ENCODE results near the gene KICS2. TPM values are rescaled to one million over a fixed set of nuclear protein-coding genes. Genes with fewer than 3 reads are reported as not detected.

The KICS2 gene
- total RNA-seq, 1 donor from 2014 or later: 3.8 TPM

DNA sequence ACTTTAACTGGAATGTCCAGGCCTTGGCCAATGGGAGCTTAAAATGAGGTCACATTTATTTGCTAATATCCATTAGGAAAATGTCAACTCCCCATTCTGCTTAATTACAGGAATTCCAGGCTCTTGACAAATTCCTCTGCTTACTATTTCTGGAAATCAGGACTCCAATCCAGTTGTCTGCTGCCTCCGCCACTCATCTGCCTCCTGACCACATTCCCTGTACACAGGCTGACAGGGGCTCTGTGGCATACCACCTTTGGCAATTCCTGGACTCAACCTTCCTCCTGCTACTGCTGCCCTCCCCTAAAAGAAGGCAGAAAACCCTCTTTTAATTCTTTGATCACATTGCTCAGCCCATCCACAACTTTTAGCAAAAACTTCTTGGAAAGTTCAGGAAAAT lies 37.9 kb downstream of the KICS2 start:
- peaks cover 51% of the 10 kb centered on the region for H3K4me1 Mint-ChIP-seq (ENCODE audit: low read depth, unreplicated experiment)
- no peak for TF ChIP-seq EZH2 (IDR thresholded peaks at IDR 0.05; ENCODE audit: insufficient read depth, low read length)
- TF ChIP-seq, protein P1, sequence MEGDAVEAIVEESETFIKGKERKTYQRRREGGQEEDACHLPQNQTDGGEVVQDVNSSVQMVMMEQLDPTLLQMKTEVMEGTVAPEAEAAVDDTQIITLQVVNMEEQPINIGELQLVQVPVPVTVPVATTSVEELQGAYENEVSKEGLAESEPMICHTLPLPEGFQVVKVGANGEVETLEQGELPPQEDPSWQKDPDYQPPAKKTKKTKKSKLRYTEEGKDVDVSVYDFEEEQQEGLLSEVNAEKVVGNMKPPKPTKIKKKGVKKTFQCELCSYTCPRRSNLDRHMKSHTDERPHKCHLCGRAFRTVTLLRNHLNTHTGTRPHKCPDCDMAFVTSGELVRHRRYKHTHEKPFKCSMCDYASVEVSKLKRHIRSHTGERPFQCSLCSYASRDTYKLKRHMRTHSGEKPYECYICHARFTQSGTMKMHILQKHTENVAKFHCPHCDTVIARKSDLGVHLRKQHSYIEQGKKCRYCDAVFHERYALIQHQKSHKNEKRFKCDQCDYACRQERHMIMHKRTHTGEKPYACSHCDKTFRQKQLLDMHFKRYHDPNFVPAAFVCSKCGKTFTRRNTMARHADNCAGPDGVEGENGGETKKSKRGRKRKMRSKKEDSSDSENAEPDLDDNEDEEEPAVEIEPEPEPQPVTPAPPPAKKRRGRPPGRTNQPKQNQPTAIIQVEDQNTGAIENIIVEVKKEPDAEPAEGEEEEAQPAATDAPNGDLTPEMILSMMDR (IDR thresholded peaks at IDR 0.05; ENCODE audit: insufficient read depth, low read depth, low read length): no peak
- peak overlapping the region; percentile 61 for H3K4me3 Mint-ChIP-seq (ENCODE audit: unreplicated experiment)
- Histone ChIP-seq H4K20me1 (ENCODE audit: insufficient read depth, low read length) (no peaks in the 10 kb centered on the region), H3K4me3 (ENCODE audit: insufficient read depth, low read depth, low read length) (no peak overlapping the region), H3K4me1 (ENCODE audit: insufficient read depth, low read length) (peaks cover 37% of the 10 kb centered on the region), H3K9me3 (ENCODE audit: insufficient read depth, low read depth, low read length) (no peaks in the 10 kb centered on the region), H3K79me2 (ENCODE audit: insufficient read depth, low read length) (no peaks in the 10 kb centered on the region), H3K27ac (ENCODE audit: low read depth, low read length) (no peak overlapping the region), H3K4me2 (ENCODE audit: low read length) (no peak overlapping the region), H2AFZ (ENCODE audit: low read depth, low read length) (no peak overlapping the region), H3K36me3 (ENCODE audit: insufficient read depth, low read length) (no peaks in the 10 kb centered on the region), H3K9ac (ENCODE audit: low read length) (no peak overlapping the region), H3K27me3 (ENCODE audit: insufficient read depth, low read length) (no peaks in the 10 kb centered on the region)
- FAIRE-seq (no peak), DNase-seq (ENCODE audit: low read depth) (no peak)
- H3K36me3 Mint-ChIP-seq (ENCODE audit: low read depth, unreplicated experiment): no peaks in the 10 kb centered on the region
- no peaks in the 10 kb centered on the region for H3K9me3 Mint-ChIP-seq (ENCODE audit: unreplicated experiment)
- no peaks in the 10 kb centered on the region for H3K27me3 Mint-ChIP-seq (ENCODE audit: low read depth, unreplicated experiment)
- peak overlapping the region; percentile 91 for H3K27ac Mint-ChIP-seq (ENCODE audit: unreplicated experiment)

DNA sequence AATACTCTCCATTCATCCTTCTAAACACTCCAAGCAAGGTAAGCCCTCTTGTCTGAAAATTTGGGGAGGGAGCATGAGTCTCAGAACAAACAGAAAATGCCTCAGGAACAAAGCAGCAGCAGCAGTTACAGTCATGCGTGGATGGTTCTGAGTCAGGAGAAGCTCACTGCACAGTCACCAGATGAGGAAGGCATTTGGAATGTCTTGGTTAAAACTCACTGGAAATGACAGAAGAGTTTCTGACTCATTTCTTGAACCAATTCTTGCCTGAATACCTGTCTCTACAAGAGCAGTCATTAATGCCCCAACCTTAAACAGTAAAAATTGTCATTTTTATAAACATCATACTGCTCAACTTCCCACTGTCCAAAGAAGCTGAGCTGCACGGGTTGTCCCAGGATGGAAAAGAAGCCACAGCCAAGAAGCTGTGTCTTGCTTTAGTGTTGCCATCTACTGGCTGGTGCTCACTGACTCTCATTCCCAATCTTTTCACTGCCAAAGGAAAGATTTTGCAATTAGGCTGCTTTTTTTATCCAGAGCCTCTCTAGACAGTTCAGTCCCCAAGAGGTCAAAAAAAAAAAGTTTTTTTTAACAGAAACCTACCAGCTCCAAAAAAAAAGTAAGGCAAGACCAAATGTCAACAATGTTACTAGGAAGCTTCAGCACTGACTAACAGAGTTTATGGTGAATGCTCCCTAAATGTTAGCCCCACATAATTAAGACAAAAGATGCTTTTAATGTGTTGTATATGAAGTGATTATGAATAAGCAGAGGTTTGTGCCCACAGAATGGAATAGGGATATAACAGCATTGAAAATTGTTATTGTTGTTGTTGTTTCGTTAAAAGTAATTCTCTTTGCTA lies 40.4 kb downstream of the KICS2 start:
- H3K27ac Mint-ChIP-seq (ENCODE audit: unreplicated experiment): peak overlapping the region; percentile 91
- no peak overlapping the region for H3K4me3 Mint-ChIP-seq (ENCODE audit: unreplicated experiment)
- peaks cover 42% of the 10 kb centered on the region for H3K4me1 ChIP-seq (ENCODE audit: insufficient read depth, low read length)
- no peaks in the 10 kb centered on the region for H3K9me3 ChIP-seq (ENCODE audit: insufficient read depth, low read depth, low read length)
- no peaks in the 10 kb centered on the region for H3K79me2 ChIP-seq (ENCODE audit: insufficient read depth, low read length)
- peak; percentile 99 for DNase-seq (ENCODE audit: low read depth)
- no peaks in the 10 kb centered on the region for H3K36me3 Mint-ChIP-seq (ENCODE audit: low read depth, unreplicated experiment)
- no peaks in the 10 kb centered on the region for H4K20me1 ChIP-seq (ENCODE audit: insufficient read depth, low read length)
- no peaks in the 10 kb centered on the region for H3K27me3 ChIP-seq (ENCODE audit: insufficient read depth, low read length)
- H3K27me3 Mint-ChIP-seq (ENCODE audit: low read depth, unreplicated experiment): no peaks in the 10 kb centered on the region
- peak overlapping the region; percentile 18 for H2AFZ ChIP-seq (ENCODE audit: low read depth, low read length)
- H3K4me3 ChIP-seq (ENCODE audit: insufficient read depth, low read depth, low read length): no peak overlapping the region
- H3K4me2 ChIP-seq (ENCODE audit: low read length): peak overlapping the region; percentile 56
- H3K36me3 ChIP-seq (ENCODE audit: insufficient read depth, low read length): no peaks in the 10 kb centered on the region
- no peak for TF ChIP-seq EZH2 (IDR thresholded peaks at IDR 0.05; ENCODE audit: insufficient read depth, low read length)
- TF ChIP-seq, protein P1 (IDR thresholded peaks at IDR 0.05; ENCODE audit: insufficient read depth, low read depth, low read length): peak; percentile 50
- H3K4me1 Mint-ChIP-seq (ENCODE audit: low read depth, unreplicated experiment): peaks cover 56% of the 10 kb centered on the region
- H3K9ac ChIP-seq (ENCODE audit: low read length): peak overlapping the region; percentile 64
- H3K27ac ChIP-seq (ENCODE audit: low read depth, low read length): peak overlapping the region; percentile 95
- no peaks in the 10 kb centered on the region for H3K9me3 Mint-ChIP-seq (ENCODE audit: unreplicated experiment)
- peak; percentile 100 for FAIRE-seq

DNA sequence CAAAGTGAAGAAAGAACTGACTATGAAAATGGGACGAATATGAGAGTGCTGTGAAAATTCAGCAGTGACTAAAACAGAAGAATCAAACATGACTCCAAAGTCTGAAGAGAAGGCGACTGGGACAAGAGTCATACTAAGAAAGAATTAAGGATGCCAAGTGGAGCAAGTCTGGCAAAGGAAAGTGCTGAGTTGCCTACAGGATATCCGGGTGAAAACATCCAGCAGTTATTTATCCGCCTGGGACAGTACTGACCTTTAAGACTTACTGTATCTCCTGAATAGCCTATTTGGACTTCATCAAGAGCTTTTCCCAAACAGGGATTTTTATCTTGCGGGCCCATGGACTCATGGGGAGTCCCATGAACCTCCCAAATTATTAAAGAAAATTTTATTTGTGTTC lies 41.1 kb downstream of the KICS2 start:
- DNase-seq (ENCODE audit: low read depth): peak; percentile 72
- H3K9ac ChIP-seq (ENCODE audit: low read length): peak overlapping the region; percentile 64
- peak overlapping the region; percentile 56 for H3K4me2 ChIP-seq (ENCODE audit: low read length)

More for the DNA sequence above, 41.1 kb downstream of the KICS2 start:
- peaks cover 57% of the 10 kb centered on the region for H3K4me1 Mint-ChIP-seq (ENCODE audit: low read depth, unreplicated experiment)
- no peaks in the 10 kb centered on the region for H3K36me3 Mint-ChIP-seq (ENCODE audit: low read depth, unreplicated experiment)
- Histone ChIP-seq H3K9me3 (ENCODE audit: insufficient read depth, low read depth, low read length) (no peaks in the 10 kb centered on the region), H4K20me1 (ENCODE audit: insufficient read depth, low read length) (no peaks in the 10 kb centered on the region), H3K27me3 (ENCODE audit: insufficient read depth, low read length) (no peaks in the 10 kb centered on the region), H3K36me3 (ENCODE audit: insufficient read depth, low read length) (no peaks in the 10 kb centered on the region), H2AFZ (ENCODE audit: low read depth, low read length) (no peak overlapping the region), H3K27ac (ENCODE audit: low read depth, low read length) (peak overlapping the region; percentile 95), H3K79me2 (ENCODE audit: insufficient read depth, low read length) (no peaks in the 10 kb centered on the region), H3K4me3 (ENCODE audit: insufficient read depth, low read depth, low read length) (no peak overlapping the region), H3K4me1 (ENCODE audit: insufficient read depth, low read length) (peaks cover 42% of the 10 kb centered on the region)
- H3K27ac Mint-ChIP-seq (ENCODE audit: unreplicated experiment): peak overlapping the region; percentile 91
- peak; percentile 87 for FAIRE-seq
- TF ChIP-seq, protein P1 (IDR thresholded peaks at IDR 0.05; ENCODE audit: insufficient read depth, low read depth, low read length): no peak
- TF ChIP-seq EZH2 (IDR thresholded peaks at IDR 0.05; ENCODE audit: insufficient read depth, low read length): no peak
- H3K9me3 Mint-ChIP-seq (ENCODE audit: unreplicated experiment): no peaks in the 10 kb centered on the region
- H3K27me3 Mint-ChIP-seq (ENCODE audit: low read depth, unreplicated experiment): no peaks in the 10 kb centered on the region
- no peak overlapping the region for H3K4me3 Mint-ChIP-seq (ENCODE audit: unreplicated experiment)

Data from astrocyte (in vitro differentiated cells and primary cell).